IPS-20b (cell line): Measurements from ENCODE around the gene FGD2.

Source experiments
- H3K27ac ChIP-seq: one replicate; pipeline ENCODE4 v1.5.1; 2013; ENCODE audit warnings: low read length
- H3K27me3 ChIP-seq: 2 replicates; pipeline ENCODE4 v1.6.1; 2013; ENCODE audit warnings: mild to moderate bottlenecking, low read length, inconsistent platforms; ENCODE audit not compliant: insufficient read depth
- H3K36me3 ChIP-seq: 2 replicates; pipeline ENCODE4 v1.6.1; 2013; ENCODE audit warnings: low read depth, mild to moderate bottlenecking, inconsistent platforms, low read length, moderate library complexity; ENCODE audit not compliant: insufficient read depth
- H3K4me1 ChIP-seq: 2 replicates; pipeline ENCODE4 v1.6.1; 2013; ENCODE audit warnings: mild to moderate bottlenecking, control low read depth, inconsistent platforms, low read length, moderate library complexity; ENCODE audit not compliant: insufficient read depth
- H3K4me3 ChIP-seq: 2 replicates; pipeline ENCODE4 v1.5.1; 2013; ENCODE audit warnings: mild to moderate bottlenecking, low read length, inconsistent platforms
- H3K9ac ChIP-seq: 2 replicates; pipeline ENCODE4 v1.6.1; 2013; ENCODE audit warnings: low read depth, mild to moderate bottlenecking, inconsistent platforms, low read length, moderate library complexity
- H3K9me3 ChIP-seq: 2 replicates; pipeline ENCODE4 v1.6.1; 2013; ENCODE audit warnings: mild to moderate bottlenecking, low read depth, low read length, inconsistent platforms; ENCODE audit not compliant: insufficient read depth

Gene FGD2

GRCh38 chr6:37015532-37015931 is 10.1 kb downstream of the FGD2 start:
- H3K4me3 ChIP-seq: no peak overlapping the region
- H3K27me3 ChIP-seq: no peaks in the 10 kb centered on the region
- no peak overlapping the region for H3K9ac ChIP-seq
- H3K36me3 ChIP-seq: no peaks in the 10 kb centered on the region
- no peak overlapping the region for H3K27ac ChIP-seq
- H3K4me1 ChIP-seq: no peaks in the 10 kb centered on the region
- H3K9me3 ChIP-seq: no peaks in the 10 kb centered on the region

DNA sequence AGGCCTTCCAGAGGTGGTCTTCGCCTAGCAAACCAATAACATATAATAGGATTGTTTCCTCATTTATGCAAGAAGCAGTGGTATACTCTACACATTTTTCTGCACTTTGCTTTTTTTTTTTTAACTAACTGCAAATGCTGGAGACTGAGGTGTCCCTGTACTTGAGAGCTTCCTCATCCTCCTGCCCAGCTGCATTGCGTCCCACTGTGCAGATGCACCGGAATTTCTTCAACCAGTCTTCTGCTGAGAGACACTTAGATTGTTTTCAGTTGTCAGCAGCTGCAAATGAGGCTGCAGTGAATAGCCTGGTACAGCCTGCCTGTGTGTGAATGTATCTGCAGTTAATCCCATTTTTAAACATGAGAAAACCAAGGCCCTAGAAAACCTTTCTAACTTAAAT is 11.5 kb downstream of the FGD2 start:
- no peaks in the 10 kb centered on the region for H3K9me3 ChIP-seq
- no peaks in the 10 kb centered on the region for H3K27me3 ChIP-seq
- H3K9ac ChIP-seq: no peak overlapping the region
- H3K4me1 ChIP-seq: 0 out of 2 replicates have a peak, but pooled peaks cover 6% of the 10 kb centered on the region
- no peak overlapping the region for H3K4me3 ChIP-seq
- H3K27ac ChIP-seq: no peak overlapping the region
- no peaks in the 10 kb centered on the region for H3K36me3 ChIP-seq

DNA sequence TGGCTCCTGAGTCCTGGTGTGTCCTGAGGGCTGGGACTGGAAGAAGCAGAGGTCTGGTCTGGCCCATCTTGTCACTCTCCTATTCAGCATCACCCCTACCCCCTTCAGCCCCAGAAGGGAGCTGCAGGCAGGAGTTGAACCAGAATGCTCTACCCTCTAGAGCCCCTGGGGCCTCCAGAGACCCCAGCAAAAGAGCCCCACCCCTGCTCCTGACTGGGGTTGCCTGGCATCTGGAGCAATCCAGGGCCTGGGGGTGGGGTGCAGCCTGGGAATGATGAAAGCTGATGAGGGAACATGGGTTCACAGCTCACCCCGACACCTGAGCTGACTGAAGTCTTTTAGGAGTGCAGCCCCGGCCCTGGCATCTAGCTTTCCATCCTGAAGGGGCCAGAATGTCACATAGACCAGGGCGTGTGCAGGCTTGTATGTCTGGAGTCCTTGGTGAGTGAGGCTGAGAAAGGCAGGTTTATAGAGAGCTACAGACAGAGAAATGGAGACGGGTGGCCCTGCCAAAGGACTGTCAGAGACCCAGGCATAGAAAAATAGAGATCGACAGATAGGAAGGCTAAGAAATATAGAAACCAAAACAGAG is 12.2 kb downstream of the FGD2 start:
- no peaks in the 10 kb centered on the region for H3K27me3 ChIP-seq
- H3K9ac ChIP-seq: no peak overlapping the region
- H3K4me3 ChIP-seq: no peak overlapping the region
- H3K9me3 ChIP-seq: no peaks in the 10 kb centered on the region
- H3K27ac ChIP-seq: no peak overlapping the region
- no peaks in the 10 kb centered on the region for H3K36me3 ChIP-seq
- 0 out of 2 replicates have a peak, but pooled peaks cover 6% of the 10 kb centered on the region for H3K4me1 ChIP-seq

- Histone ChIP-seq H3K9me3 (no peaks in the 10 kb centered on the region), H3K9ac (no peak overlapping the region), H3K4me1 (0 out of 2 replicates have a peak, but pooled peaks cover 6% of the 10 kb centered on the region), H3K27me3 (no peaks in the 10 kb centered on the region), H3K27ac (no peak overlapping the region), H3K36me3 (no peaks in the 10 kb centered on the region), H3K4me3 (no peak overlapping the region)
Observed at GRCh38 chr6:37018198-37019064, 13.0 kb downstream of the FGD2 start.

DNA sequence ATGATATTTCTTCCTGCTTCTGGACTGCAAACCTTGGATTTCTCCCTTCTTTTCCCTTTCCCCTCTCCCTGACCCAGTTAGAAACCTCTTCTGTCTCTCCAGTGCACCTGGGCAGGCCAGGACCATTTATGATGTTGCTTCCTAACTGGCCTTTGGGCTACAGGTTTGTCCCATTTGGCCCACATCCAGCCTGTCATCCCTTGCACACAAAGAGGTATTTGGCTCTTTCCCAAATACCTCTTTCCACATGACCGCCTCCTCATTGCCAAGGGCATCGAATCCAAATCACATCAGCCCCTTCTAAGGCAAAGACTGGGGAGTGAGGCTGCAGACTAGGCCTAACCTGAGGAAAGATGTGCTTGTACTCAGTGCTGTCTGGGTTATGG is 13.6 kb downstream of the FGD2 start:
- no peak overlapping the region for H3K4me3 ChIP-seq
- H3K9me3 ChIP-seq: no peaks in the 10 kb centered on the region
- H3K27ac ChIP-seq: no peak overlapping the region
- no peaks in the 10 kb centered on the region for H3K27me3 ChIP-seq
- H3K4me1 ChIP-seq: 0 out of 2 replicates have a peak, but pooled peaks cover 6% of the 10 kb centered on the region
- no peak overlapping the region for H3K9ac ChIP-seq
- H3K36me3 ChIP-seq: no peaks in the 10 kb centered on the region

GRCh38 chr6:37020381-37020780 is 14.9 kb downstream of the FGD2 start:
- Histone ChIP-seq H3K27me3 (no peaks in the 10 kb centered on the region), H3K36me3 (no peaks in the 10 kb centered on the region), H3K4me1 (0 out of 2 replicates have a peak, but pooled peaks cover 6% of the 10 kb centered on the region), H3K9ac (no peak overlapping the region), H3K27ac (no peak overlapping the region), H3K4me3 (no peak overlapping the region), H3K9me3 (no peaks in the 10 kb centered on the region)

- no peak overlapping the region for H3K9ac ChIP-seq
- no peaks in the 10 kb centered on the region for H3K36me3 ChIP-seq
- H3K4me3 ChIP-seq: no peak overlapping the region
- H3K4me1 ChIP-seq: 0 out of 2 replicates have a peak, but pooled peaks cover 6% of the 10 kb centered on the region
- no peaks in the 10 kb centered on the region for H3K27me3 ChIP-seq
- no peak overlapping the region for H3K27ac ChIP-seq
- no peaks in the 10 kb centered on the region for H3K9me3 ChIP-seq
Observed at GRCh38 chr6:37020812-37021211, 15.4 kb downstream of the FGD2 start.

DNA sequence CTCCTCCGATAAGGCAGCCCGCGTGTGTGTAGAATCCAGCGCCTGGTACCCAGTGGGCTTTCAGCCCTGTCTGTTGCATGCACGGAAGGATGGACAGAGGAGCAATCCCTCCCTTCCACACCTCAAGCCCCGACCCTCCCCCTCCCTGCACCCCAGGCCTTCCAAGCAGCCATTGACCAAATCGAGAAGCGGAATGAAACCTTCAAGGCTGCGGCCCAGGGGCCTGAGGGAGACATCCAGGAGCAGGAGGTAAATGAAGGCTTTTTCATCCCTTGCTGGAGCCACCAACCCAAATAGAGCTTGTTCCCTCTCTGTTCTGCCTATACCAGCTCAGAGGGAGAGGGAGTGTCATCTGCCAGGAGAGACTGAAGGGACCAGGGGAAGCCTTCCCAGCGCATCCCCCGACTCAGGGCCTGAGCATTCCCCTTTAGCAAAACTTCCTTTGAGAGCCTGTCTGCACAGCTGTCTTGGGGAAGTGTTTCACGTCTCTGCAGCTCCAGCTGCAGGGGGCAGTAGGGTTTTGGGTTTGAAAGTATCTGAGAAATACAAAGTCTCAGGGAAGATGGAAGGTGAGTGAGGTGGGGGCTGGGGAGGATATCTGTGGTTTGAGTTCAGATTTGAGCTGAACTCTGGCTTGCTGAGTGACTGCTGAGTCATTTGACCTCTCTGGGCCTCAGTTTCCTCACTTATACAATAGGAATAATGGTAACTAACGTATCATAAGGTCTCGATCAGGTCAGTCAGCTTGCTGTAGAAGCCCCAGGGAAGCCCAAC is 16.1 kb downstream of the FGD2 start:
- Histone ChIP-seq H3K4me1 (0 out of 2 replicates have a peak, but pooled peaks cover 6% of the 10 kb centered on the region), H3K9me3 (no peaks in the 10 kb centered on the region), H3K27me3 (no peaks in the 10 kb centered on the region), H3K27ac (no peak overlapping the region), H3K36me3 (no peaks in the 10 kb centered on the region), H3K4me3 (no peak overlapping the region), H3K9ac (no peak overlapping the region)

- H3K9ac ChIP-seq: no peak overlapping the region
- 0 out of 2 replicates have a peak, but pooled peaks cover 6% of the 10 kb centered on the region for H3K4me1 ChIP-seq
- no peaks in the 10 kb centered on the region for H3K9me3 ChIP-seq
Observed at GRCh38 chr6:37022135-37022863, 16.8 kb downstream of the FGD2 start.

DNA sequence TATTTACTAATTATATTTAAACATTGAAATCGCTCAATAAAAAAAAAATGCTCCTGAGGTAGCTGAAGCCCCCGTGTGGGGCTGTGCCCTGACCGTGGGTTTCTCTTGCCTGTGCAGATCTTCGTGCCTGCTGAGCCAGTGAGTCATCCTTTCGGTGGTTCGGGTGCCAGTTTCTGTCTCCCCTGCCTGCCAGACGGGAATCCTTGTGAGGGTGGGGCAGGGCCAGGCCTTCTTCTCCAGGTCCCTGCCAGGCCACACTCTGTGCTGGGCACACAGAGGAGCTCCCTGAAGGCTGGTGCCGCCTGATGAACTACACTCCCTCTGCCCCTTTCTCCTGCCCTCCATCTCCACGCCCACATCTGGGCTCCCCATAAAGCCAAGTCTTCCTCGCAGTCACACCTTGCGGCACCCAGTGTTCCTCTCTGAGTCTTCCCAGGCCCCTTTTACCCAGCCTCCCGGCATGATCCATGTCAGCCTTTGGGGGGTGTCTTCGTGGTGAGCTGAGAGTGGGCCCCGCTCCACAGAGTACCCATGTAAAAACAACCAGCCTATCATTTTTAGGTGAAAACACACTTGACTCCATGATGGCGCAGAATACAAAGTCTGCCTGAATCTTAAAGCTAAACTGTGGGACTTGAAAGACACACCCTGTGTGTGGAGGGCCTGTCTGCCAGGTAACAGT is 19.3 kb downstream of the FGD2 start:
- H3K9me3 ChIP-seq: no peaks in the 10 kb centered on the region
- H3K9ac ChIP-seq: no peak overlapping the region
- no peaks in the 10 kb centered on the region for H3K27me3 ChIP-seq
- H3K27ac ChIP-seq: no peak overlapping the region
- H3K36me3 ChIP-seq: no peaks in the 10 kb centered on the region
- H3K4me1 ChIP-seq: 0 out of 2 replicates have a peak, but pooled peaks cover 6% of the 10 kb centered on the region
- H3K4me3 ChIP-seq: no peak overlapping the region

More at GRCh38 chr6:37022135-37022863, 16.8 kb downstream of the FGD2 start:
- H3K36me3 ChIP-seq: no peaks in the 10 kb centered on the region
- no peak overlapping the region for H3K27ac ChIP-seq
- no peaks in the 10 kb centered on the region for H3K27me3 ChIP-seq
- no peak overlapping the region for H3K4me3 ChIP-seq
